Glutamatergic neuron (in vitro differentiated cells): ENCODE data around the gene HTD2. TPM values are rescaled to one million over a fixed set of nuclear protein-coding genes. Genes with fewer than 3 reads are reported as not detected.

Source experiments
- DNase-seq: peaks from one replicate; pipeline ENCODE4 v3.0.0; 2022
- H3K27ac Mint-ChIP-seq: one replicate; pipeline ENCODE4 v1.8.0; 2020; ENCODE audit warnings: mild to moderate bottlenecking, mixed read lengths, inconsistent platforms; ENCODE audit not compliant: unreplicated experiment
- H3K27me3 Mint-ChIP-seq: one replicate; pipeline ENCODE4 v1.8.0; 2020; ENCODE audit warnings: mild to moderate bottlenecking, moderate library complexity, mixed read lengths, inconsistent platforms; ENCODE audit not compliant: unreplicated experiment
- H3K36me3 Mint-ChIP-seq: one replicate; pipeline ENCODE4 v1.8.0; 2020; ENCODE audit warnings: mild to moderate bottlenecking, mixed read lengths, inconsistent platforms; ENCODE audit not compliant: unreplicated experiment
- H3K4me1 Mint-ChIP-seq: one replicate; pipeline ENCODE4 v1.8.0; 2020; ENCODE audit warnings: mild to moderate bottlenecking, low read depth, mixed read lengths, inconsistent platforms; ENCODE audit not compliant: unreplicated experiment
- H3K4me3 Mint-ChIP-seq: one replicate; pipeline ENCODE4 v1.8.0; 2020; ENCODE audit warnings: mild to moderate bottlenecking, mixed read lengths, inconsistent platforms; ENCODE audit not compliant: unreplicated experiment
- H3K9me3 Mint-ChIP-seq: one replicate; pipeline ENCODE4 v1.8.0; 2020; ENCODE audit warnings: mild to moderate bottlenecking, moderate library complexity, mixed read lengths, inconsistent platforms; ENCODE audit not compliant: unreplicated experiment
- total RNA-seq: library from RNA; stranded (reverse); fragmentation: NEBNext Ultra II Directional; extraction: Animal tissue kit (Norgen Biotek cat#: 25700); gene quantifications from one replicate; pipeline ENCODE4 v1.2.1, GENCODE V29; 2021; ENCODE audit not compliant: unreplicated experiment
- TF ChIP-seq, protein P1 (sequence below): fragments of 200-600 bp; sonication (generic); IDR thresholded peaks from one replicate; pipeline ENCODE4 v1.5.0; 2021; ENCODE audit not compliant: partially characterized antibody, unreplicated experiment

HTD2 gene
- total RNA-seq, 1 donor from 2014 or later: 7.4 TPM

- Mint-ChIP-seq H3K36me3 (peaks cover 35% of the 10 kb centered on the region), H3K27me3 (peaks cover 6% of the 10 kb centered on the region), H3K27ac (no peak overlapping the region), H3K4me1 (no peaks in the 10 kb centered on the region), H3K9me3 (peaks cover 9% of the 10 kb centered on the region), H3K4me3 (no peak overlapping the region)
- DNase-seq: no peak
- TF ChIP-seq, protein P1, sequence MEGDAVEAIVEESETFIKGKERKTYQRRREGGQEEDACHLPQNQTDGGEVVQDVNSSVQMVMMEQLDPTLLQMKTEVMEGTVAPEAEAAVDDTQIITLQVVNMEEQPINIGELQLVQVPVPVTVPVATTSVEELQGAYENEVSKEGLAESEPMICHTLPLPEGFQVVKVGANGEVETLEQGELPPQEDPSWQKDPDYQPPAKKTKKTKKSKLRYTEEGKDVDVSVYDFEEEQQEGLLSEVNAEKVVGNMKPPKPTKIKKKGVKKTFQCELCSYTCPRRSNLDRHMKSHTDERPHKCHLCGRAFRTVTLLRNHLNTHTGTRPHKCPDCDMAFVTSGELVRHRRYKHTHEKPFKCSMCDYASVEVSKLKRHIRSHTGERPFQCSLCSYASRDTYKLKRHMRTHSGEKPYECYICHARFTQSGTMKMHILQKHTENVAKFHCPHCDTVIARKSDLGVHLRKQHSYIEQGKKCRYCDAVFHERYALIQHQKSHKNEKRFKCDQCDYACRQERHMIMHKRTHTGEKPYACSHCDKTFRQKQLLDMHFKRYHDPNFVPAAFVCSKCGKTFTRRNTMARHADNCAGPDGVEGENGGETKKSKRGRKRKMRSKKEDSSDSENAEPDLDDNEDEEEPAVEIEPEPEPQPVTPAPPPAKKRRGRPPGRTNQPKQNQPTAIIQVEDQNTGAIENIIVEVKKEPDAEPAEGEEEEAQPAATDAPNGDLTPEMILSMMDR: no peak
Observed at GRCh38 chr3:58291671-58292338, 14.5 kb upstream of the HTD2 start.

GRCh38 chr3:58292866-58293265, 13.5 kb upstream of the HTD2 start:
- no peak overlapping the region for H3K27ac Mint-ChIP-seq
- DNase-seq: no peak
- peaks cover 33% of the 10 kb centered on the region for H3K36me3 Mint-ChIP-seq
- no peak overlapping the region for H3K4me3 Mint-ChIP-seq
- no peaks in the 10 kb centered on the region for H3K4me1 Mint-ChIP-seq
- peaks cover 9% of the 10 kb centered on the region for H3K9me3 Mint-ChIP-seq
- TF ChIP-seq, protein P1: no peak
- H3K27me3 Mint-ChIP-seq: peaks cover 6% of the 10 kb centered on the region

DNA sequence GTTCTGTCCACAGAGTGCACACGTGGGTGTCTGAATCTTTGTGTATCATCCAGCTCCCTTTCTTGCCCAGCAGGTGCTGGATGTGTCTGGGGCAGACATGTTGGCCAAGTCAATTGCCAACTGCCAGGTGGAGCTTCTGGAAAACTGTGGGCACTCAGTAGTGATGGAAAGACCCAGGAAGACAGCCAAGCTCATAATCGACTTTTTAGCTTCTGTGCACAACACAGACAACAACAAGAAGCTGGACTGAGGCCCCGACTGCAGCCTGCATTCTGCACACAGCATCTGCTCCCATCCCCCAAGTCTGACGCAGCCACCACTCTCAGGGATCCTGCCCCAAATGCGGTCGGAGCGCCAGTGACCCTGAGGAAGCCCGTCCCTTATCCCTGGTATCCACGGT, 12.8 kb upstream of the HTD2 start:
- Mint-ChIP-seq H3K27ac (no peak overlapping the region), H3K4me1 (peaks cover 5% of the 10 kb centered on the region), H3K4me3 (no peak overlapping the region), H3K36me3 (peaks cover 26% of the 10 kb centered on the region), H3K9me3 (peaks cover 8% of the 10 kb centered on the region), H3K27me3 (peaks cover 6% of the 10 kb centered on the region)
- TF ChIP-seq, protein P1: no peak
- no peak for DNase-seq

DNA sequence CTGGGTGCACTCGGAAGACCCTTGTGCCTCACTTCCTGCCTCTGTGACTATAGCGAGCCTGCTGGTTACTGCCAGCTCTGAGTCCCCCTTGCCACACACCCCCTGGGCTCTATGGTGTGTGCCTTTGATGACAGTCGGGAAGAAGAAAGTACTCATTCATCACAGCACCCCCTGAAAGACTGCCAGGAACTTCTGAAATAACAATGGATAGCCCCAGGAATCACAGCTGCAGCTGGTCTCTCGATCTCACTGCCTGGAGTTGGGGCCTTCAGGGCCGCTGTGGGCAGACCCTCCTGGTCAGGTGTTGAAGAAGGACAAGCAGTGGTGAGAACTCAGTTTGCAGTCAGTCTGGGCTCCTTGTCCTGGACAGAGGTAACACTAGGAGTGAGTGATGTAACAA, 10.1 kb upstream of the HTD2 start:
- TF ChIP-seq, protein P1: no peak
- Mint-ChIP-seq H3K4me3 (no peak overlapping the region), H3K4me1 (peaks cover 10% of the 10 kb centered on the region), H3K36me3 (peaks cover 25% of the 10 kb centered on the region), H3K27me3 (peaks cover 6% of the 10 kb centered on the region), H3K27ac (no peak overlapping the region), H3K9me3 (peaks cover 3% of the 10 kb centered on the region)
- DNase-seq: no peak

DNA sequence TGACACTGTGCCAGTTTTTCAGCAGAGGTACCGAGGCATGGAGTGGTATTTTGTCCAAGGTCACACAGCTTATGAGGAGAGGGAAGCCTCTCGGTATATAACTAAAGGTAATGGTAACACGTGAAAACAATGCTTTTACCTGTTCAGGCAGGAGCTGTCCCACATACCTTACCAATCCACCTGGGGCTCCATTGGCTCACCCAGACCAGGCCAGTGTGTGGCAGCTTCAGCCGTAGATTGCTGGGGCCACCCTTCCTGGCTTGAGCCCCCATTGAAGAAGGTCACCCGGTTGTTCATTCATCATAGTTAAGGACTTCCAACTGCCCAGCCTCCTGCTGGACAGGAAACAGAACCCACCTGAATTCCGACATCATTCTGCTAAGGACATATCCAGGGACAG, 9.5 kb upstream of the HTD2 start:
- H3K9me3 Mint-ChIP-seq: no peaks in the 10 kb centered on the region
- peaks cover 26% of the 10 kb centered on the region for H3K36me3 Mint-ChIP-seq
- H3K4me3 Mint-ChIP-seq: no peak overlapping the region
- no peak overlapping the region for H3K27ac Mint-ChIP-seq
- DNase-seq: no peak
- peaks cover 10% of the 10 kb centered on the region for H3K4me1 Mint-ChIP-seq
- TF ChIP-seq, protein P1: no peak
- peaks cover 2% of the 10 kb centered on the region for H3K27me3 Mint-ChIP-seq
